ENCODE results near the gene UBALD1. TPM values are rescaled to one million over a fixed set of nuclear protein-coding genes. Genes with fewer than 3 reads are reported as not detected.

Gene UBALD1
- total RNA-seq, 2 donors from 2014 or later, result 46.8 to 49.6 TPM

GRCh38 chr16:4566144-4566543, 48.5 kb downstream of the UBALD1 start:
- Histone ChIP-seq H3K9me3 (ENCODE audit: control insufficient read depth, low read length) (no peaks in the 10 kb centered on the region), H3K27me3 (ENCODE audit: control insufficient read depth, insufficient read depth, low read length, poor library complexity, severe bottlenecking) (no peaks in the 10 kb centered on the region), H3K4me3 (ENCODE audit: low read length) (no peak overlapping the region), H3K9ac (ENCODE audit: extremely low read depth, low read length, poor library complexity, severe bottlenecking) (no peak overlapping the region), H3K4me1 (ENCODE audit: control insufficient read depth, insufficient read depth, low read length) (no peaks in the 10 kb centered on the region), H3K27ac (ENCODE audit: low read depth, low read length) (no peak overlapping the region), H3K36me3 (ENCODE audit: control insufficient read depth, insufficient read depth, low read length) (no peaks in the 10 kb centered on the region)
- Mint-ChIP-seq H3K27ac (no peak overlapping the region), H3K36me3 (ENCODE audit: low read depth) (no peaks in the 10 kb centered on the region), H3K27me3 (ENCODE audit: insufficient read depth) (no peaks in the 10 kb centered on the region), H3K4me3 (no peak overlapping the region), H3K4me1 (no peaks in the 10 kb centered on the region), H3K9me3 (no peaks in the 10 kb centered on the region)
- no peak for DNase-seq
- TF ChIP-seq CTCF (conservative IDR thresholded peaks at IDR 0.05), result no peak
- 89 to 97% methylated on average over 3 of the region's 3 CpGs for WGBS, 2 experiments (ENCODE audit: insufficient coverage in 1 of 2, insufficient read length in 1 of 2)

- no peak for DNase-seq
- Mint-ChIP-seq H3K27me3 (ENCODE audit: insufficient read depth) (no peaks in the 10 kb centered on the region), H3K36me3 (ENCODE audit: low read depth) (no peaks in the 10 kb centered on the region), H3K4me3 (no peak overlapping the region), H3K4me1 (no peaks in the 10 kb centered on the region), H3K9me3 (no peaks in the 10 kb centered on the region), H3K27ac (no peak overlapping the region)
- H3K9me3 ChIP-seq (ENCODE audit: control insufficient read depth, low read length), result no peaks in the 10 kb centered on the region
- H3K27ac ChIP-seq (ENCODE audit: low read depth, low read length), result no peak overlapping the region
- 91 to 92% methylated on average over 11 to 14 of the region's 18 CpGs for WGBS, 2 experiments (ENCODE audit: insufficient coverage in 1 of 2, insufficient read length in 1 of 2)
- no peaks in the 10 kb centered on the region for H3K27me3 ChIP-seq (ENCODE audit: control insufficient read depth, insufficient read depth, low read length, poor library complexity, severe bottlenecking)
- H3K4me1 ChIP-seq (ENCODE audit: control insufficient read depth, insufficient read depth, low read length), result no peaks in the 10 kb centered on the region
- H3K4me3 ChIP-seq (ENCODE audit: low read length), result no peak overlapping the region
- no peak overlapping the region for H3K9ac ChIP-seq (ENCODE audit: extremely low read depth, low read length, poor library complexity, severe bottlenecking)
- no peaks in the 10 kb centered on the region for H3K36me3 ChIP-seq (ENCODE audit: control insufficient read depth, insufficient read depth, low read length)
- TF ChIP-seq CTCF (conservative IDR thresholded peaks at IDR 0.05), result no peak
Observed at GRCh38 chr16:4564661-4565267, 49.9 kb downstream of the UBALD1 start.

- Histone ChIP-seq H3K9me3 (ENCODE audit: control insufficient read depth, low read length) (no peaks in the 10 kb centered on the region), H3K27ac (ENCODE audit: low read depth, low read length) (peak overlapping the region; percentile 73), H3K36me3 (ENCODE audit: control insufficient read depth, insufficient read depth, low read length) (no peaks in the 10 kb centered on the region), H3K27me3 (ENCODE audit: control insufficient read depth, insufficient read depth, low read length, poor library complexity, severe bottlenecking) (no peaks in the 10 kb centered on the region), H3K9ac (ENCODE audit: extremely low read depth, low read length, poor library complexity, severe bottlenecking) (no peak overlapping the region), H3K4me3 (ENCODE audit: low read length) (no peak overlapping the region), H3K4me1 (ENCODE audit: control insufficient read depth, insufficient read depth, low read length) (no peaks in the 10 kb centered on the region)
- H3K27ac Mint-ChIP-seq, result no peak overlapping the region
- no peaks in the 10 kb centered on the region for H3K36me3 Mint-ChIP-seq (ENCODE audit: low read depth)
- no peak for DNase-seq
- H3K9me3 Mint-ChIP-seq, result no peaks in the 10 kb centered on the region
- no peak overlapping the region for H3K4me3 Mint-ChIP-seq
- no peaks in the 10 kb centered on the region for H3K4me1 Mint-ChIP-seq
- H3K27me3 Mint-ChIP-seq (ENCODE audit: insufficient read depth), result no peaks in the 10 kb centered on the region
- TF ChIP-seq CTCF (conservative IDR thresholded peaks at IDR 0.05), result no peak
- 67 to 80% methylated on average over 8 to 9 of the region's 9 CpGs for WGBS, 2 experiments (ENCODE audit: insufficient coverage in 1 of 2, insufficient read length in 1 of 2)
Observed at GRCh38 chr16:4561596-4561995, 53.1 kb downstream of the UBALD1 start.

Other genes with a start within 250 kb of the UBALD1 start
- 10 to 100 TPM; 10.4 to 12.1 TPM for gene VASN, start 243.0 kb downstream of the UBALD1 start, total RNA-seq
- 10 to 100 TPM; 32.5 to 37.5 TPM for gene CORO7, start 198.3 kb downstream of the UBALD1 start, total RNA-seq
- 10 to 100 TPM; 37.4 to 38.5 TPM for gene DNAJA3, start 189.0 kb downstream of the UBALD1 start, total RNA-seq
- 10 to 100 TPM; 56.9 to 75.2 TPM for gene NMRAL1, start 140.3 kb downstream of the UBALD1 start, total RNA-seq
- 10 to 100 TPM; 26.3 to 27.7 TPM for gene HMOX2, start 138.5 kb downstream of the UBALD1 start, total RNA-seq
- 10 to 100 TPM; 41.8 to 64.4 TPM for gene CDIP1, start 76.1 kb downstream of the UBALD1 start, total RNA-seq
- gene C16orf96, start 58.5 kb downstream of the UBALD1 start, total RNA-seq, result 1 to 10 TPM; 1.5 to 1.6 TPM
- gene MGRN1, start 9.9 kb upstream of the UBALD1 start, total RNA-seq, result 10 to 100 TPM; 66.9 to 71.4 TPM
- gene NUDT16L1, start 78.7 kb upstream of the UBALD1 start, total RNA-seq, result 10 to 100 TPM; 38.6 to 40.7 TPM
- 10 to 100 TPM; 32.4 to 41.0 TPM for gene ANKS3, start 119.4 kb upstream of the UBALD1 start, total RNA-seq
- gene DNAAF8, start 119.6 kb upstream of the UBALD1 start, total RNA-seq, result under 1 TPM; 0.35 to 0.64 TPM
- 10 to 100 TPM; 17.2 to 21.6 TPM for gene ZNF500, start 152.3 kb upstream of the UBALD1 start, total RNA-seq
- under 1 TPM; 0.40 to 0.73 TPM for gene SEPTIN12, start 173.5 kb upstream of the UBALD1 start, total RNA-seq
- gene SMIM22, start 180.5 kb upstream of the UBALD1 start, total RNA-seq, result not detected
- 10 to 100 TPM; 46.2 to 49.0 TPM for gene ROGDI, start 187.7 kb upstream of the UBALD1 start, total RNA-seq
- 100 to 1,000 TPM in 1 of 2 donors, 10 to 100 TPM in 1; 99.3 to 108 TPM for gene GLYR1, start 232.4 kb upstream of the UBALD1 start, total RNA-seq
- 10 to 100 TPM; 36.8 to 46.7 TPM for gene UBN1, start 232.6 kb upstream of the UBALD1 start, total RNA-seq

All from endodermal cell (in vitro differentiated cells).